ENCODE data around the gene RNF151. TPM values are rescaled to one million over a fixed set of nuclear protein-coding genes. Genes with fewer than 3 reads are reported as not detected.

The RNF151 gene
- total and polyA plus RNA-seq, 2 of the 13 experiments (the other 11 are each of a cell fraction or from before 2014, with no cell fraction given) = not detected

DNA sequence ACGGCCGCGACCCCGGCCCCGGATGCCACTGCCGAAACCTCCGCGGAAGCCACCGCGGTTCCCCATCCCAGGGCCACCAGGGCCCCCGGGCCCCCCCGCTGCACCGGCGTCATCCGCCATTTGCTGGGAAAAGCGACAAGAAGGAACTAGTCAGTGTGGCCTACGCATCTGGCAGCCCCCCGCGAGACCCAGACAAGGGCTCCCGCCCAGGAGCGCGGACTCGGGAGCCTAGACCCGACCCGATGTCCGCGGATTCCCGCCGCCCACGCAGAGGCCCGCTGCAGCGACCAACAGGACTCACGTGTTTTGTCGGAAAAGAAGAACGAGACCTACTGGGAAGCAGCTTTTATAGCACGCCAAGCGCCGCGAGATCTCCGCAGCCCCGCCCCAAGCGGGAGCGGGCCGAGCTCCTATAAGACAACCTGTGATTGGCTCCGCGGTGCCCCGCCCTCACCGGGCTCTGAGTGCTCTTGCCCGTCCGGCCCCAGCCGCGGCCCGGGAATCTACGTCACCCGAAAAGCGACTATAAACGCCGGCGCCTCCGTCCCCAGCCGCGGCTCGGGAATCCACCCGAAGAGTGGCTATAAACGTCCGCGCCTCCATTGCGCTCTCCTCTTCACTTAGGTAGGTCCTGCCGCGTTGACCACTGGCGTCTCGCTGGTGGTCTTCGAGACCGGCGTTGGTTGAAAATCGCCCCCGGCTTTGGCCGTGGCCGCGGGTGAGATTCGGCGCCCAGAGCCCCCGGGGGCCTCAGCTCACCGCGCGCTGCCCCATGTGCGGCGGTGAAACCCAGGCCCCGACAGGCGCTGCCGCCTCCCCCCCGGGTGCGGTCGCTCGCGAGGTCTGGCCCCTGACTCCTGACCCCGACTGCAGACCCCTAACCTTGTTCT lies 1.9 kb upstream of the RNF151 start, which contains the start of gene RPS2 (continued):
- TF ChIP-seq, protein P1, sequence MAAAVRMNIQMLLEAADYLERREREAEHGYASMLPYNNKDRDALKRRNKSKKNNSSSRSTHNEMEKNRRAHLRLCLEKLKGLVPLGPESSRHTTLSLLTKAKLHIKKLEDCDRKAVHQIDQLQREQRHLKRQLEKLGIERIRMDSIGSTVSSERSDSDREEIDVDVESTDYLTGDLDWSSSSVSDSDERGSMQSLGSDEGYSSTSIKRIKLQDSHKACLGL (CRISPR knock-in tag; IDR thresholded peaks at IDR 0.05) = peak; percentile 60; the same call in 1 of the 2 replicates
- TF ChIP-seq ZKSCAN1 (IDR thresholded peaks at IDR 0.05; ENCODE audit: low read length) = 0 out of 2 replicates have a peak, but pooled peaks have one; percentile 61
- TF ChIP-seq KDM3A (CRISPR knock-in tag; IDR thresholded peaks at IDR 0.05; ENCODE audit: low read depth) = 0 out of 2 replicates have a peak, but pooled peaks have one; percentile 21
- TF ChIP-seq ZFP36L2 (CRISPR knock-in tag; IDR thresholded peaks at IDR 0.05) = no peak
- no peak for TF ChIP-seq GTF3A (CRISPR knock-in tag; conservative IDR thresholded peaks at IDR 0.05)
- no peak for TF ChIP-seq ATF4 (CRISPR knock-in tag; IDR thresholded peaks at IDR 0.05)
- TF ChIP-seq HBP1 (CRISPR knock-in tag; IDR thresholded peaks at IDR 0.05; ENCODE audit: low read depth) = 0 out of 2 replicates have a peak, but pooled peaks have one; percentile 36
- no peak for TF ChIP-seq STAT5B (CRISPR knock-in tag; IDR thresholded peaks at IDR 0.05)
- peak; percentile 11; the same call in 1 of the 2 replicates for TF ChIP-seq ARID5B (CRISPR knock-in tag; IDR thresholded peaks at IDR 0.05)
- no peak; the same call in 1 of the 2 replicates for TF ChIP-seq ZNF770 (CRISPR knock-in tag; IDR thresholded peaks at IDR 0.05)
- TF ChIP-seq CBX5 (CRISPR knock-in tag; IDR thresholded peaks at IDR 0.05; ENCODE audit: borderline replicate concordance) = no peak; the same call in 1 of the 2 replicates
- peak; percentile 40 for TF ChIP-seq GABPA (IDR thresholded peaks at IDR 0.05; ENCODE audit: low read depth, low read length)
- TF ChIP-seq GABPA (CRISPR knock-in tag; IDR thresholded peaks at IDR 0.05; ENCODE audit: low read depth) = peak; percentile 84
- no peak for TF ChIP-seq MED8 (CRISPR knock-in tag; IDR thresholded peaks at IDR 0.05; ENCODE audit: insufficient replicate concordance)
- peak; percentile 93 for TF ChIP-seq PHF8 (CRISPR knock-in tag; IDR thresholded peaks at IDR 0.05)

Measured in HepG2 (cell line).